Measurements from ENCODE around the gene PTK7. TPM values are rescaled to one million over a fixed set of nuclear protein-coding genes. Genes with fewer than 3 reads are reported as not detected.

Gene PTK7
- total RNA-seq, 1 donor from 2014 or later, result 155 TPM

DNA sequence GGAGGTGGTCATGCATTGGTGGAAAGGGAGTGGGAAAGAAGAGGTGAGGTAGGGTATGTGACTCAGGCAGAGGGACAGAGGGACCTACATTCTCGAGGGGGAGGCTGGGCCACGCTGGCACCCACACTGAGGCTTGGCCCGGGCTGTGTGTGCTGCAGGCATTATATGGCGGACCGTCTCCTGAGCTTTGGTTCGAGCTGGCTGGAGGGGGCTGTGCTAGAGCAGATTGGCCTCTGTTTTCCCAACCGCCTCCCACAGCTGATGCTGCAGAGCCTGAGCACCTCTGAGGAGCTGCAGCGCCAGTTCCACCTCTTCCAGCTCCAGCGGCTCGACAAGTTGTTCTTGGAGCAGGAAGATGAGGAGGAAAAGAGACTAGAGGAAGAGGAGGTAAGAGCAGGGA is 129.7 kb downstream of the PTK7 start:
- no peak overlapping the region for H3K27ac Mint-ChIP-seq
- H3K4me3 Mint-ChIP-seq, result no peak overlapping the region
- DNase-seq (ENCODE audit: extremely low spot score, unreplicated experiment), result no peak
- TF ChIP-seq, protein P1, sequence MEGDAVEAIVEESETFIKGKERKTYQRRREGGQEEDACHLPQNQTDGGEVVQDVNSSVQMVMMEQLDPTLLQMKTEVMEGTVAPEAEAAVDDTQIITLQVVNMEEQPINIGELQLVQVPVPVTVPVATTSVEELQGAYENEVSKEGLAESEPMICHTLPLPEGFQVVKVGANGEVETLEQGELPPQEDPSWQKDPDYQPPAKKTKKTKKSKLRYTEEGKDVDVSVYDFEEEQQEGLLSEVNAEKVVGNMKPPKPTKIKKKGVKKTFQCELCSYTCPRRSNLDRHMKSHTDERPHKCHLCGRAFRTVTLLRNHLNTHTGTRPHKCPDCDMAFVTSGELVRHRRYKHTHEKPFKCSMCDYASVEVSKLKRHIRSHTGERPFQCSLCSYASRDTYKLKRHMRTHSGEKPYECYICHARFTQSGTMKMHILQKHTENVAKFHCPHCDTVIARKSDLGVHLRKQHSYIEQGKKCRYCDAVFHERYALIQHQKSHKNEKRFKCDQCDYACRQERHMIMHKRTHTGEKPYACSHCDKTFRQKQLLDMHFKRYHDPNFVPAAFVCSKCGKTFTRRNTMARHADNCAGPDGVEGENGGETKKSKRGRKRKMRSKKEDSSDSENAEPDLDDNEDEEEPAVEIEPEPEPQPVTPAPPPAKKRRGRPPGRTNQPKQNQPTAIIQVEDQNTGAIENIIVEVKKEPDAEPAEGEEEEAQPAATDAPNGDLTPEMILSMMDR (conservative IDR thresholded peaks at IDR 0.05), result no peak
- H3K9me3 Mint-ChIP-seq, result no peaks in the 10 kb centered on the region
- no peaks in the 10 kb centered on the region for H3K27me3 Mint-ChIP-seq
- peaks cover 22% of the 10 kb centered on the region for H3K36me3 Mint-ChIP-seq
- H3K4me1 Mint-ChIP-seq (ENCODE audit: unreplicated experiment), result no peaks in the 10 kb centered on the region

DNA sequence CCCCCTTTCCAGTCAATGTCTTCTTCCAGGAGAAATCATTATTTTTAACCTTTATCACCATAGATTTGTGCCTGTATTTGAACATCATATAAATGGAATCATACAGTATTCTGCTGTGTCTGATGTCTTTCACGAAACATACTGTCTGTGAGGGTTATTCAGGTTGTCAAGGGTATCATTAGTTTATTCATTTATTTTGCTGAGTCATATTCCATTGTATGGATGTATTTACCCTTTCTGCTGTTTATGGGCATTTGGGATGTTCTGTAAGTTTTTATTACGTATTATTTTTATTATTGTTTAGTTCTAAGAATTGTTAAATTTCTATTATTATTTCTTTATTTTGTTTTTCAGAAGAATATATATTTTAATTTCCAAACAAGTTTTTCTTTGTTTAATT is 131.2 kb downstream of the PTK7 start:
- H3K27me3 Mint-ChIP-seq, result no peaks in the 10 kb centered on the region
- no peaks in the 10 kb centered on the region for H3K9me3 Mint-ChIP-seq
- DNase-seq (ENCODE audit: extremely low spot score, unreplicated experiment), result no peak
- H3K36me3 Mint-ChIP-seq, result peaks cover 18% of the 10 kb centered on the region
- no peaks in the 10 kb centered on the region for H3K4me1 Mint-ChIP-seq (ENCODE audit: unreplicated experiment)
- TF ChIP-seq, protein P1 (conservative IDR thresholded peaks at IDR 0.05), result no peak
- no peak overlapping the region for H3K27ac Mint-ChIP-seq
- no peak overlapping the region for H3K4me3 Mint-ChIP-seq

Other genes starting within 250 kb of the PTK7 start
- gene RPL7L1, start 196.7 kb upstream of the PTK7 start, total RNA-seq (ENCODE audit: low replicate concordance), result 83.4 and 101 TPM in 2 replicates
- gene PTCRA, start 160.3 kb upstream of the PTK7 start, total RNA-seq (ENCODE audit: low replicate concordance), result not detected in 2 replicates
- gene CNPY3, start 146.8 kb upstream of the PTK7 start, total RNA-seq (ENCODE audit: low replicate concordance), result 37.9 and 57.6 TPM in 2 replicates
- gene GNMT, start 115.6 kb upstream of the PTK7 start, total RNA-seq (ENCODE audit: low replicate concordance), result 0.26 and 0.39 TPM in 2 replicates
- 34.4 and 35.9 TPM in 2 replicates for gene PEX6, start 97.1 kb upstream of the PTK7 start, total RNA-seq (ENCODE audit: low replicate concordance)
- 35.1 and 55.1 TPM in 2 replicates for gene PPP2R5D, start 91.7 kb upstream of the PTK7 start, total RNA-seq (ENCODE audit: low replicate concordance)
- 54.1 and 67.5 TPM in 2 replicates for gene MEA1, start 62.4 kb upstream of the PTK7 start, total RNA-seq (ENCODE audit: low replicate concordance)
- 96.4 and 104 TPM in 2 replicates for gene KLHDC3, start 62.1 kb upstream of the PTK7 start, total RNA-seq (ENCODE audit: low replicate concordance)
- 51.7 and 56.7 TPM in 2 replicates for gene RRP36, start 54.7 kb upstream of the PTK7 start, total RNA-seq (ENCODE audit: low replicate concordance)
- 53.7 and 65.0 TPM in 2 replicates for gene CUL7, start 22.5 kb upstream of the PTK7 start, total RNA-seq (ENCODE audit: low replicate concordance)
- 58.6 and 71.8 TPM in 2 replicates for gene MRPL2, start 16.9 kb upstream of the PTK7 start, total RNA-seq (ENCODE audit: low replicate concordance)
- 33.2 and 36.4 TPM in 2 replicates for gene KLC4, start 16.7 kb upstream of the PTK7 start, total RNA-seq (ENCODE audit: low replicate concordance)
- 35.2 and 38.2 TPM in 2 replicates for gene SRF, start 95.0 kb downstream of the PTK7 start, total RNA-seq (ENCODE audit: low replicate concordance)
- 29.5 and 49.5 TPM in 2 replicates for gene CUL9, start 105.9 kb downstream of the PTK7 start, total RNA-seq (ENCODE audit: low replicate concordance)
- gene DNPH1, start 153.2 kb downstream of the PTK7 start, total RNA-seq (ENCODE audit: low replicate concordance), result 47.8 and 52.3 TPM in 2 replicates
- gene TTBK1, start 167.2 kb downstream of the PTK7 start, total RNA-seq (ENCODE audit: low replicate concordance), result 0.93 and 1.7 TPM in 2 replicates
- gene SLC22A7, start 221.9 kb downstream of the PTK7 start, total RNA-seq (ENCODE audit: low replicate concordance), result 0.12 TPM in 1 of 2 replicates, not detected in the other
- gene CRIP3, start 232.5 kb downstream of the PTK7 start, total RNA-seq (ENCODE audit: low replicate concordance), result 1.1 and 2.9 TPM in 2 replicates